ENCODE measurements around the gene PDGFA.

The PDGFA gene

DNA sequence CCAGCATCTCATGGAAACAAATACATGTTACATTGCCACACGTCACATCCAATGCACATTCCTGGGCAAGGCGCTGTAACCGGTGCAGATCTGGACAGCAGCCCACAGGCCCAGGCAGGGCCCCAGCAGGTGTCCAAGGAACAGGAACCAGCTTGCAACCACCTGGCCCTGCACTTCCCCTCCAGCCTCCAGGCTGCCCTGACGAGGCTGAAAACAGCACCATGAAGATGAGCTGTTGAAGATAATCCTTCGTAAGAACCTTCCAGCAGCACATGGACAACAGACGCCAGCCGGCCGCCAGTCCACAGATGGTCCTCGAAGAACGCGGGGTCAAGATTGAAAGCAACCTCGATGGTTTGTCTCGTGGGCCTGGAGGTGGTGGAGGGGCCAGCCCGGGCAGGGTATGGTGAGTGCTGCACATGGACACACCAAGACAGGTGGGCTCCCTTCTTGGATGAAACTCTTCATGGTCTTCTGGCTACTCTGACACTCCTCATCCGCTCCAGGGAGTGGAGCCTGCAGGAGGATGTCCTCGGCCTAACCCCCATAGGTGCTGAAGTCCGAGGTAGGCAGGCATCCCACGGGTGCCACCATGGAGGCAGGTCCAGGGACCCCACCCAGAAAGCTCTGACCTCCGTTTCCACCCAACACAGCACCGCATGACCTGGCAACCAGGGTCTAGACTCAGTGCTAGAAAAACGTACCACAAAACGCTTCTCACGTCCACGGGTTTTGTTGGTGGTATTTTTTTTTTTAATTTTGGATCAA lies 22.9 kb downstream of the PDGFA start:
- H3K4me1 ChIP-seq (ENCODE audit: control insufficient read depth, insufficient read depth, low read length) = no peaks in the 10 kb centered on the region

DNA sequence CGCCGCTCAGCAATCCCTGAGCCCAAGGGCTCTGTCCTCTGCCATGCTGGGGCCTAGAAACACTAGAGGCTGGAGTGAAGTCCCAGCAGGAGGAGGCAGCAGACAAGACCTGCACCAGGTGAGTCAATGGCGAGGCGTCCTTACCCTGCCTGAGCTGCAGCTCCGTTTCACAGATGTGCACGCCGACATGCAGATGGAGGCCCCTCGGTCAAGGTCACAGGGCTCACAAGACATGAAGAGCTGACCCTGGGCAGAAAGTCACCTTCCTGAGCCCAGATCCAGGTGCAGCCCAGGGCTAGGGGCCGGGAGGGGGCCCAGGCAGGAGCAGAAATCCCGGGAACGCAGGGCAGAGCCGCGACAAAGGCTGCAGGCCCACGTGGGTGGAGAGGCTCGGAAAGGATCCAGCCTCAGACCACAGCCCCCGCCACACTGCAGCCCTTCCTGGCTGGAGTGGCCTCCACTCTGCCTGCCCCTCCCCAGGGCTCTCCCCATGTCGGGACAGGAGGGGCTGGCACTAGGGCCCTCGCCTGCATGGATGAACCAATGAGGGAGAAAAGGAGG lies 23.8 kb downstream of the PDGFA start:
- Histone ChIP-seq H3K4me1 (ENCODE audit: control insufficient read depth, insufficient read depth, low read length) (no peaks in the 10 kb centered on the region), H3K36me3 (ENCODE audit: insufficient read depth, low read length) (peaks cover 46% of the 10 kb centered on the region), H3K9ac (ENCODE audit: low read depth, low read length) (no peak overlapping the region), H3K4me3 (ENCODE audit: low read length) (no peak overlapping the region), H3K27me3 (ENCODE audit: control insufficient read depth, insufficient read depth, low read length) (peaks cover 3% of the 10 kb centered on the region), H3K9me3 (replicated peaks; ENCODE audit: low read length) (no peaks in the 10 kb centered on the region), H3K4me2 (ENCODE audit: low read length) (no peak overlapping the region)

More for the DNA sequence above, 22.9 kb downstream of the PDGFA start:
- Histone ChIP-seq H3K27me3 (ENCODE audit: control insufficient read depth, insufficient read depth, low read length) (no peaks in the 10 kb centered on the region), H3K4me2 (ENCODE audit: low read length) (no peak overlapping the region), H3K9ac (ENCODE audit: low read depth, low read length) (no peak overlapping the region), H3K36me3 (ENCODE audit: insufficient read depth, low read length) (peaks cover 52% of the 10 kb centered on the region), H3K9me3 (replicated peaks; ENCODE audit: low read length) (no peaks in the 10 kb centered on the region), H3K4me3 (ENCODE audit: low read length) (no peak overlapping the region)

DNA sequence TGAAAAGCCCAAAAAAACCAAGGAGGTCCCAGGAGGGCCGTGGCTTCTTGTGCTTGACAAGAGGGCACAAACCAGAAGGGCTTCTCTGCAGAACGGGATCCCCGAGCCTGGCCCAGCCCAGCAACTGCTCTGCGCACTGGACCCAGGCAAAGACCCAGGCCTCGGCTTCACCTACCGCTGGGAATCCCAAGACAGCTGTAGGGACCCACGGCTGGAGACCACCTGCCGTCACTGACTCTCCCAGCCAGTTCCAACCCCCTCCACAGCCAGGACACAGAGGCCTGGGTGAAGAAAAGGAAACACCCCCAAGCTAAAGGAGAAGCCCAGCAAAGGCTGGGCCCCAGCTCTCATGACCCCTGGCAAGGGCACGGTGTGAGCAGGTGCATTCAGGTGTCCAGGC lies 24.3 kb downstream of the PDGFA start:
- Histone ChIP-seq H3K27me3 (ENCODE audit: control insufficient read depth, insufficient read depth, low read length) (peaks cover 4% of the 10 kb centered on the region), H3K9ac (ENCODE audit: low read depth, low read length) (no peak overlapping the region), H3K4me1 (ENCODE audit: control insufficient read depth, insufficient read depth, low read length) (no peaks in the 10 kb centered on the region), H3K4me2 (ENCODE audit: low read length) (no peak overlapping the region), H3K4me3 (ENCODE audit: low read length) (no peak overlapping the region), H3K36me3 (ENCODE audit: insufficient read depth, low read length) (peaks cover 41% of the 10 kb centered on the region), H3K9me3 (replicated peaks; ENCODE audit: low read length) (no peaks in the 10 kb centered on the region)

DNA sequence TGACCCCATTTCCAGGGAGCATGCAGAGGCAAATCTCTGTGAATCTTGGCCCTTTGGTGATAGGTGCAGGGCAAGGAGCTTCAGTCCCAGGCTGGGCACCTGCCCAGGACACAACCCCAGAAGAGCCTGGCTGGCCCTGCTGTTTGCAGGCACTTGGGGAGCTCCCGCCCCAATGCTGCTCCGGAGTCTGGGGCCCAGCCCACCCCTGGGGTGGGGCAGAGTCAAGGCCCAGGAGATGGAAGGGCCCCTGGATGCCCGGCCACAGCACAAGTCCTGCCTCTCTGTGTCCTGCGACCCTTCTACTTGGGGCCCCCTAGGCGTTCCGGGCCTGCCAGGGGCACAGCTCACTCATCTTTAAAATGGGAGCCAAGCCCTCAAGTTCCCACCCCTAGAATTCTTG lies 24.7 kb downstream of the PDGFA start:
- Histone ChIP-seq H3K4me1 (ENCODE audit: control insufficient read depth, insufficient read depth, low read length) (no peaks in the 10 kb centered on the region), H3K4me3 (ENCODE audit: low read length) (no peak overlapping the region), H3K4me2 (ENCODE audit: low read length) (no peak overlapping the region), H3K9me3 (replicated peaks; ENCODE audit: low read length) (no peaks in the 10 kb centered on the region), H3K27me3 (ENCODE audit: control insufficient read depth, insufficient read depth, low read length) (peaks cover 7% of the 10 kb centered on the region), H3K36me3 (ENCODE audit: insufficient read depth, low read length) (peaks cover 37% of the 10 kb centered on the region), H3K9ac (ENCODE audit: low read depth, low read length) (no peak overlapping the region)

DNA sequence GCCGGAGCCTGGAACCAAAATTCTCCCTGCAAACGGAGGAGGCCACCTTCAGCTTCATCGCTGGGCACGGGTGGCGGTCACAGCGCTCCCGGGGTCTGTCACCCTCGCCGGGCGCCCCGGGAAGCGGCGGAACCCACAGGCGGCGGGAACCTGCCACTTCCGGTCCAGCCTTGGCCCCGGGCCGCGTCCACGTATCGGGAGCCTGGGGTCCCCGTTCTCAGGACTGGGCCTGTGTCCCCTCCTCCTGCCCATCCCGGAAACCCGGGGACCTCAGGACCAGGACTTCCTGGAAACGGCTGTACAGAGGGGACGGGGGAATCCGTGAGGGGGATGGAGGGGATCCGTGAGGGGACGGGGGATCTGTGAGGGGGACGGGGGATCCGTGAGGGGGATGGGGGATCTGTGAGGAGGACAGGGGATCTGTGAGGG lies 25.4 kb downstream of the PDGFA start:
- Histone ChIP-seq H3K4me3 (ENCODE audit: low read length) (no peak overlapping the region), H3K9me3 (replicated peaks; ENCODE audit: low read length) (no peaks in the 10 kb centered on the region), H3K36me3 (ENCODE audit: insufficient read depth, low read length) (peaks cover 34% of the 10 kb centered on the region), H3K4me1 (ENCODE audit: control insufficient read depth, insufficient read depth, low read length) (no peaks in the 10 kb centered on the region), H3K9ac (ENCODE audit: low read depth, low read length) (no peak overlapping the region), H3K4me2 (ENCODE audit: low read length) (no peak overlapping the region), H3K27me3 (ENCODE audit: control insufficient read depth, insufficient read depth, low read length) (peaks cover 13% of the 10 kb centered on the region)

DNA sequence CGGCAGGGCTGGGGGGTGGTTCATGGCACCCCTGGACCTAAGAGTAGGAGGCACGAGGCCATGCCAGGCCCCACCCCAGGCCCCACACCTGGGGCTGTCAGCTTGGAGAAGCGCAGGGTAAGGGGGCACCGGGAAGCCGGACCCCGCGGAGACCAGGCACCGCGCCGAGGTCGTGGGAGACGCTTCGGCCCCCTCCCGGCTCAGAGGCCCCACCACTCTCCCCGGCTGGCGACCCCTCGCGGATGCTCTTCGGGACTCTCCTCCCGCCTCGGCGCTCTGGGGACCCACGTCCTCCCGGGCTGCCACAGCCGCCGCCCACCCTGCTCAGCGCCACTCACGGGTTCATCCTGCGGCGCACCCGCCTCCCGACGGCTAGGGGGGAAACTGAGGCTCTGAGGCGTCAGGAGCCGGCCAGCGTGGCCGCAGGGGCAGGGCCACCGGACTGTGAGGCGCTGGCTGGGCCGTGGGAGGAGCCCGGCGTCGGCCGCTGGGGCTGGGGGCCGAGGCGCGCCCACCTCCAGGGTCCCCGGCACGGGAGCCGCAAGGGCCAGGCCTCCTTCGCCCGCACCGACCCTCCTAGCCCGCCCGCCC lies 25.9 kb downstream of the PDGFA start:
- no peak overlapping the region for H3K4me3 ChIP-seq (ENCODE audit: low read length)
- H3K27me3 ChIP-seq (ENCODE audit: control insufficient read depth, insufficient read depth, low read length) = peaks cover 15% of the 10 kb centered on the region
- no peak overlapping the region for H3K4me2 ChIP-seq (ENCODE audit: low read length)
- no peak overlapping the region for H3K9ac ChIP-seq (ENCODE audit: low read depth, low read length)
- no peaks in the 10 kb centered on the region for H3K4me1 ChIP-seq (ENCODE audit: control insufficient read depth, insufficient read depth, low read length)
- peaks cover 30% of the 10 kb centered on the region for H3K36me3 ChIP-seq (ENCODE audit: insufficient read depth, low read length)
- no peaks in the 10 kb centered on the region for H3K9me3 ChIP-seq (replicated peaks; ENCODE audit: low read length)

DNA sequence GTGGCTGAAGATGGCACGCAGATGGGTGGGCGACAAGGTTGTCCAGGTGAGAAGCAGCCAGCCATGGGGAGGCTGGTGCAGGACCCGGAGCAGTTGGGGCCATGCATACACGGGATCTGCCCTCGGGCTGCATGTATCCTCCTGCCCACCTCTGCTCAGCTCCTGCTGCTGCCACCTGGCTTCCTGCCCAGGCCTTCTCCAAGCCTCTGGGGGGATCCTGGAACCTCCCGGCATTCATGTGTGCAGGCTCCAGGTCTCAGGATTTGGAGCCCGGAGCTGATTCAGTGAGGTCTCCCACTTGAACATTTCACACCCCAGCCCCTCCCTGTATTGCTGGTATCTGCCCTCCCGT lies 27.0 kb downstream of the PDGFA start:
- Histone ChIP-seq H3K4me3 (ENCODE audit: low read length) (no peak overlapping the region), H3K36me3 (ENCODE audit: insufficient read depth, low read length) (peaks cover 21% of the 10 kb centered on the region), H3K9me3 (replicated peaks; ENCODE audit: low read length) (no peaks in the 10 kb centered on the region), H3K27me3 (ENCODE audit: control insufficient read depth, insufficient read depth, low read length) (peaks cover 19% of the 10 kb centered on the region), H3K4me2 (ENCODE audit: low read length) (no peak overlapping the region), H3K4me1 (ENCODE audit: control insufficient read depth, insufficient read depth, low read length) (no peaks in the 10 kb centered on the region), H3K9ac (ENCODE audit: low read depth, low read length) (no peak overlapping the region)

DNA sequence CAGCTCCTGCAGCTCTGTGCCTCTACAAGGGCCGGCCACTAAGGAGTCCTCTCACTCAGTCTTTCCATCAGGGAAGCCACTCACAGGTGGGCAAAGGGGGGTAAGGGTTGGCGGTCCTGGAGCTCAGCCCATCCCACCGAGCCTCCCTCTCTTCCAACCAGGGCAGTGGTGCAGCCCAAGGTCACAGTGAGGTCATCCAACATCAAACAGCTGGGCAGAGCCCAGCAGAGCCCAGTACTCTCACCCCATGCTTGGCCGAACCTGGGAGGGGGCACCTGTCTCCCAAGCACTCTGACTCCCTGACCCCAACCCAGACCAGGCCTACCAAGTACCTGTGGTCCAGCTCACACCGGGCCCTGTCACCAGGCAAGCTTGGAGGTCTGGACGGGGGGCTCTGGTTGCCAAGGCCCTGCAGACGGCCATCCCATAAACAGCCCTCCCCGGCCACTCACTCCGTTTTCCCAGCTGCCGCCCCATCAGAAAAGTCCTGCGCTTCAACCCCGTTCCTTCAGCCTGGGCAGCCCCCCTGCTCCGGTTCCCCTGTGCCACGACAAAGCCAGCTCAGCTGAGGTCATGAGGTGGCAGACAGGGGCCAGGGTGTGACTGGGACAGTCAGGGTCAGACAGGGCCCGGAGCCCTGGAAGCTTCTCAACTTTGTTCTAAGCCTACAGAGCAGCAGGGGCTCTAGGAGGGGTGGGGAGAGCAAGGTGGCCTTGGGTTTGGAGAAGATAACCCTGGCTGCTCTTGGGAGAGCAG lies 27.5 kb downstream of the PDGFA start:
- H3K9me3 ChIP-seq (replicated peaks; ENCODE audit: low read length) = no peaks in the 10 kb centered on the region
- H3K9ac ChIP-seq (ENCODE audit: low read depth, low read length) = no peak overlapping the region
- H3K4me3 ChIP-seq (ENCODE audit: low read length) = no peak overlapping the region
- H3K27me3 ChIP-seq (ENCODE audit: control insufficient read depth, insufficient read depth, low read length) = peaks cover 24% of the 10 kb centered on the region
- H3K4me1 ChIP-seq (ENCODE audit: control insufficient read depth, insufficient read depth, low read length) = no peaks in the 10 kb centered on the region
- H3K4me2 ChIP-seq (ENCODE audit: low read length) = no peak overlapping the region
- peaks cover 16% of the 10 kb centered on the region for H3K36me3 ChIP-seq (ENCODE audit: insufficient read depth, low read length)

DNA sequence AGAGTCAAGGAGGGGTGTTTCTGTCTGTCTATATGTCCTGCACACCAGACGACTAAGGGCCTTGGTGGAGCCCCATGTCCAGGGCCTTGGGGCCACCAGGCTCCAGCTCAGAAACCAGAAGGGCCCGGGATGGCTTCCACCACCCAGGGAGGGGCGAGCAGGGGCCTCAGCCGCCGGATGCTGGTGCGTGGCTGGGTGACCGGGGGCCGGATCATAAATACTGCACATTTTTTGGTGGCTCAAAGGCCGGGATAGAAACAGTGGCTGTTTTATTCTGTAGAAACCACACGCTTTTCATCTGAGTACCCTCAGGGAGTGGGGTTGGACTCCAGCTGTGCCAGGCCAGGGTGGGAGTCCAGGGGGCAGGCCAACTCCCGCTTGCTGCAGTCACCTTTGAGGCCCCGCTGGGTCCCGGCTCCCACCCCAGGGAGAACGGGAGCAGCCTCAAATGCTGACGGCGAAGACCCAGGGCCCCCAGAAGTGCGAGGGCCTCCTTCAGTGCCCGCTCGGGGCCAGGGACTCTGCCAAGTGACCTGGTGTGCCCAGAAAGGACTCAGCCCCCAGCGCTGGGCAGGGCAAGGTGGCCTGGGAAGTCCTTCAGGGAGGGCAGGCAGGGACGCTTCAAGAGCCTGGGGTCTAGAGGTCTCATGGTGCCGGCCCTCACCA lies 28.2 kb downstream of the PDGFA start:
- no peak overlapping the region for H3K4me3 ChIP-seq (ENCODE audit: low read length)

DNA sequence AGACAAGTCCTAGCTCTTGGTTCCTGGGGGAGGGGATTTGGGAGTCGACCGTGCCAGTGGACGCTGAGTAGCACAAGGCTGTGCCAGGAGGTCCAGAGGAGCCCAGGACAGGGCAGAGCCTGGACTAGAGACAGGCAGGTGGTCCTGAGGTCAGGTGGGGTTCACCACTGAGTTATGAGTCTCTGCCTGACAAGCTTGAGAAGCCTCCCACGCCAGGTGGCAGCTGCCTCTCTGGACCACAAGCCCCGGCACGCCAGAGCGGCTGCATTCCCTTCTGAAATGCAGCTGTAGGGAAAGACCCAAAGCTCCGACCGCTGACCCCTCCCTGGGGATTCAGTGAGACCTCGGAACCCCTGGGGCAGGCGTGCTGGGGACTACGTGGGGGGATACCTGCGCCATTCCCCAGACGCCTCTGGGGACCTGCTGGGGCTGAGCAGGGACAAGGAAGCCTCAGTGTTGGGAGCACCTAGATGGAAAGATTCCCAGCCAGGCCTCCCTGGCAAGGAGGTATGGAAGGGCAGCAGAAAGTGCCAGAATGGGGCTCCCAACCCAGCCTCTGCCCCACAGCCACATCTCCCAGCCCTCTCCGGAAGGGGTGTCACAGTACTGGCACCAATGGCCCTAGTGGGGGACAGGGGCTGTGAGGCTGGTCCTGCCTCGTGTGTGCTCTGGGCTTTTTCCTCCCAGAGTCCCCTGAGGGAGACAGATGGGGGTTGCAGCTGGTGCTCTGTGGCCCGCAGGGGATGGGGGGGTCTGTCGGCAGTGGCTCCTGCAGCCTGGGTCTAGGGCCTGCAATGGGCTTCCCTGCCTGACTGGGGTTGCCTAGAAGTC lies 29.0 kb downstream of the PDGFA start:
- peaks cover 3% of the 10 kb centered on the region for H3K36me3 ChIP-seq (ENCODE audit: insufficient read depth, low read length)
- no peak overlapping the region for H3K9ac ChIP-seq (ENCODE audit: low read depth, low read length)
- H3K4me1 ChIP-seq (ENCODE audit: control insufficient read depth, insufficient read depth, low read length) = no peaks in the 10 kb centered on the region
- no peak overlapping the region for H3K4me2 ChIP-seq (ENCODE audit: low read length)
- H3K9me3 ChIP-seq (replicated peaks; ENCODE audit: low read length) = no peaks in the 10 kb centered on the region
- H3K4me3 ChIP-seq (ENCODE audit: low read length) = no peak overlapping the region
- H3K27me3 ChIP-seq (ENCODE audit: control insufficient read depth, insufficient read depth, low read length) = peaks cover 38% of the 10 kb centered on the region

More for the DNA sequence above, 28.2 kb downstream of the PDGFA start:
- Histone ChIP-seq H3K4me1 (ENCODE audit: control insufficient read depth, insufficient read depth, low read length) (no peaks in the 10 kb centered on the region), H3K9ac (ENCODE audit: low read depth, low read length) (no peak overlapping the region), H3K4me2 (ENCODE audit: low read length) (no peak overlapping the region), H3K36me3 (ENCODE audit: insufficient read depth, low read length) (peaks cover 10% of the 10 kb centered on the region), H3K27me3 (ENCODE audit: control insufficient read depth, insufficient read depth, low read length) (peaks cover 31% of the 10 kb centered on the region), H3K9me3 (replicated peaks; ENCODE audit: low read length) (no peaks in the 10 kb centered on the region)
